Sciatic nerve (tissue), 2 donors: ENCODE data around the gene AFAP1. TPM values are rescaled to one million over a fixed set of nuclear protein-coding genes. Genes with fewer than 3 reads are reported as not detected.

Experiments
- ATAC-seq: fragments of 200-7000 bp; cut with Tn5 transposase; one replicate; pipeline ENCODE4 v1.9.1; 2020; ENCODE audit warnings: mild to moderate bottlenecking, moderate library complexity
- DNase-seq: peaks from one replicate; pipeline ENCODE4 v3.0.0-alpha.2; 2020; ENCODE audit warnings: low spot score
- intact Hi-C: fragments of 100-400 bp; cut with DNase I; formaldehyde crosslinking; loops from one replicate; pipeline ENCODE4 v1.14.2; 2022
- total RNA-seq: library from RNA; stranded (reverse); fragmentation: NEBNext Ultra II Directional; extraction: Animal tissue kit (Norgen Biotek cat#: 25700); gene quantifications from one replicate; pipeline ENCODE4 v1.2.1, GENCODE V29; 2021
- donor health status: DM: no; HTN: no; CAD: no.
- donor health status: DM: no; HTN: no; CAD: no.

The AFAP1 gene
- total RNA-seq, 1 donor from 2014 or later, result 64.5 TPM

DNA sequence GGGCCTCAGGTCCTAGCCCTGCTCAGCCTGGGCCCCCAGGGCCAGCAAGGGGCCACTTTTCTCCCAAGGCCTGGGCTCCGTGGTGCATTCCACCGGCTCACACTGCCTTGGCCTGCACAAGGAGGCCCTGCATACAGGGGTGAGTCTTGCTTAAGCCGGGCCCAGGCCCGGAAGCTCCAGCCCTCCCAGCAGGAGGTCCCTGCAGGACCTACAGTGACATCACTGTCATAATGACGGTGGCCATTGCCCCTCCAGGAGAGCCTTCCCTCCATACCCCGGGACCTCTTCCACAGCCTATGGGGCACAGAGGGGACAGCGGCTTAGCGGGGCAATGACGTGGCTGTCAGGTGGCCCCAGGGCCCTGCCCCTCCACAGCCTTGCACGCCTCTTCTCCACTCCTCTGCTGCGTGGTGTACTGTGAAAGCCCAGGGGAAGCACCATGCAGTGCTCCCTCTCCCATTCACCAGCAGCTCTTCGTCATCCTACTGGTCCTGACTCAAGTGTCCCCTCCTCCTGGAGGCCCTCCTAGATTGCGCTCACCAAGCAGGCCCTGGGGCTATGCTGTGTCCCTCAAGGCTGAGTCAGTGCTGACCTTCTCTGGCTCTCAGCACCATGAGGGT lies 32.3 kb upstream of the AFAP1 start:
- DNase-seq, result no peak
- intact Hi-C loops, result no loop called here
- ATAC-seq, result no peak

DNA sequence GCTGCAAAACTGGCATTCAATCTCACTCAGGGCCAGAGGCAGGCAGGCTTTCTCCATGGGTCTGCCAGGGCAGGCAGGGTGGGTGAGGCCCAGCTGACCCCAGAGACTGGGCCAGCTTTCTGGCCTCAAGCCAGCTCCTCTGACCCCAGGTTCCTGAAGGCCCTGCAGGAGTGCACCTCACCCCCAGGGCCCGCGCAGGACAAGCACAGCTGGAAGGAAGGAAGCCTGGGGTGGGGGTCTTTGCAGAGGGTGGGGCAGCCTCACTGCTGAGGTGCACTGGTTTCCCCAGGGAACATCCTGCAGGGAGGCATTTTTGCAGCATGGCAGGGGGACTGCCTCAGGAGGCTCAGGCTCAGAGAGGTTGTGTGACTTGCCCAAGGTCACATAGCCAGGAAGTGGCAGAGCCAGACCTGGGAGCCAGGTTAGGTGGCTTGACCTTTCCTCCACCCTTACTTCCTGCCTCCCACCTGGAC lies 31.5 kb upstream of the AFAP1 start:
- ATAC-seq (no peak), DNase-seq (no peak)
- intact Hi-C loops, result no loop called here

DNA sequence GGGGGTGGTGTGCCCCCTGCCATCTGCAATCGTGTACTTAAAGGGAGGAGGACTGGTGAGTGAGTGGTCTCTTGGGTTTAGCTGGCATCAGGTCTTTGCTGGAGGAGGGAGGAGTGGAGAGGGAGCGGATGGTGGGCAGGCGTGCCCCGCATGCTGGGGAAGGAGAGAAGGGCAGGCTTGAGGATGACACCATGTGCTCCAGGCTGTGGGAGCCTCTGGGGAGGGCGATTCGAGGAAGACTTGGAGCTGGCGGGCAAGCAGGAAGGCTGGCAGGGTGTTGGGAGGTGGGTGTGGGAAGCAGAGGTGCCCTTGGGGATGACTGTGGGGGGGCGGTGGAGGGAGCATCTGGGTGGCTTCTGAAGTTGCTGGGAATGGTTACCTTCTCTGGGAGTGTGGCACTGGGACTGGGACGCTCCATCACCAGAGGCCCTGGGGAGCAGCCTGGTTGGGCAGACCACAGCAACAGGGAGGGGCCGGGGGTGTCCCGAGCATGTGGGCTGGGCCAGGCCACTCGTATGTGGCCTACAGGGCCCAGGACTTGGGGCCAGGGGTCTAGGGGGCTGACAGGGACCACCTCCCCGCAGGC lies 30.8 kb upstream of the AFAP1 start:
- no peak for ATAC-seq
- no peak for DNase-seq
- intact Hi-C loops, result no loop called here

DNA sequence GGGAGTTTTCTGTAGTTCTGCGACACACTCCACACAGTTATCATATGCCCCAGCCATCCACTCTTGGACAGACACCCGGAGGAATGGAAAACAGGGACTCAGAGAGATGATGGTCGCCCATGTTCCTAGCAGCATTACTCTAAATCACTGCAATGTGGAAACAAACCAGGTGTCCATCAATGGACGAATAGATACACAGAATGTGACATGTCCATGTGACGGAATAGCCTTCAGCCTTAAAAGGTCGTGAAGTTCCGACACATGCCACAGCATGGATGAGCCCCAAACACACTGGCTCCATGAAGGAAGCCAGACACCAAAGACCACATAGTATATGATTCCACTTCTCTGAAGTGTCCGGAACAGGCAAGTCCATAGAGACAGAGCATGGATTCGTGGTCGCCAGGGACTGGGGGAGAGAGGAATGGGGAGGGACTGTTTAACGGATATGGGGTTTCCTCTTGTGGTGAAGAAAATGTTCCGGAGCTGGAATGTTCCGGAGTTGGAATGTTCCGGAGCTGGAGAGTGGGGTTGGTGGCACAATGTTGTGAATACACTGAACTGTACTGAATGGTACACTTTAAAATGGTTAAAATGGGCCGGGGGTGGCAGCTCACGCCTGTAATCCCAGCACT lies 28.7 kb upstream of the AFAP1 start:
- DNase-seq (no peak), ATAC-seq (no peak)
- intact Hi-C loops, result no loop called here

DNA sequence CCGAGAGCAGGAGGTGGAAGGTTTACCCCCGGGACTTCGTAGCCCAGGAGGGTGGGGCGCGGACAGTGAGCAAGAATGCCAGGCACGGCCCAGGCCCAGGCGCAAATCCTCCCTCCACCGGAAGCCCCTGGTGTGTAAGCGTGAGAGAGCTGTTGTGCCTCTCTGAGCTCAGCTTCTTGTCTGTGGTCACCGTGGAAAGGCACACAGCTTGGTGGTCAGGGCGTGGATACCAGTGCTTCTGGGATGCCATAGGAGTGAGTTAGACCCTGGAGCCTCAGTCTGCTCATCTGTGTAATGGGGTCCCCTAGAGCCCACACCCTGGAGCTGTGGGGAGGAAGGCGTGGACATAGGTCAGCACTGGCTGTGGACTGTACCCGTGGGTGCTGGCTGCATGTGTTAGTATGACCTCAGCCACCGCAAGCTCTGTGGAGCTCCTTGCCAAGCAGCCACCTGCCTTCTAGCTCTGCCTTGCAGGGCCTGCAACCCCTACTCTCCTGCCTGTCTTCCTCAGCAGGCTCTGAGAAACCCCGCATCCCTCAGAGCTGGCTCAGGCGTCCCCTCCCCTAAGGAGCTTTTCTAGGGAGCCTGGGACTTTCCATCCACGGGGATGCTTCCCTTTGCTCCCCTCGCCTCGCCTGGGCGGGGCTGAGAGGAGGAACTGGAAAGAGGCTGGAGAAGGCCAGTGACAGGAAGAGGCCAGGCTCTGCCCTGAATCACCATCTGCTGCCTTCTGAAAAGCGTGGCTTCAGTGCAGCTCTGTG lies 28.0 kb upstream of the AFAP1 start:
- intact Hi-C loops, result no loop called here
- ATAC-seq, result no peak
- no peak for DNase-seq

DNA sequence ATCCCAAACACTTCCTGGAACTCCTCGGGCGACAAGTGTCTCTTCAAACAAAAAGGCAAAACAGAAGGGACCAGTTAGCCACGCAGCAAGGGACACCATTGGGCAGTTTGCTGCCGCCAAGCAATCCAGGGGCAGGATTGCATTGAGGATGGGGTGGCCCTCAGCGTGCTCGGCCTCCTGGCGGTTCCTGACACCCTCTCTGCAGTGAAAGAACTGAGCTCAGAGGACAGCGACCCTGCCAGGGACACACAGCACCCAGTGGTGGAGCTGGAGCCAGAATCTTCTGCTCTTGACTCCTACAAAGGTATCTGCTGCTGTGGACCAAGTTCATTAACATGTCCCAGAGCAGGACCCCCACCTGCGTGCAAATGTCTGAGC lies 27.4 kb upstream of the AFAP1 start:
- no peak for DNase-seq
- intact Hi-C loops, result no loop called here
- no peak for ATAC-seq

DNA sequence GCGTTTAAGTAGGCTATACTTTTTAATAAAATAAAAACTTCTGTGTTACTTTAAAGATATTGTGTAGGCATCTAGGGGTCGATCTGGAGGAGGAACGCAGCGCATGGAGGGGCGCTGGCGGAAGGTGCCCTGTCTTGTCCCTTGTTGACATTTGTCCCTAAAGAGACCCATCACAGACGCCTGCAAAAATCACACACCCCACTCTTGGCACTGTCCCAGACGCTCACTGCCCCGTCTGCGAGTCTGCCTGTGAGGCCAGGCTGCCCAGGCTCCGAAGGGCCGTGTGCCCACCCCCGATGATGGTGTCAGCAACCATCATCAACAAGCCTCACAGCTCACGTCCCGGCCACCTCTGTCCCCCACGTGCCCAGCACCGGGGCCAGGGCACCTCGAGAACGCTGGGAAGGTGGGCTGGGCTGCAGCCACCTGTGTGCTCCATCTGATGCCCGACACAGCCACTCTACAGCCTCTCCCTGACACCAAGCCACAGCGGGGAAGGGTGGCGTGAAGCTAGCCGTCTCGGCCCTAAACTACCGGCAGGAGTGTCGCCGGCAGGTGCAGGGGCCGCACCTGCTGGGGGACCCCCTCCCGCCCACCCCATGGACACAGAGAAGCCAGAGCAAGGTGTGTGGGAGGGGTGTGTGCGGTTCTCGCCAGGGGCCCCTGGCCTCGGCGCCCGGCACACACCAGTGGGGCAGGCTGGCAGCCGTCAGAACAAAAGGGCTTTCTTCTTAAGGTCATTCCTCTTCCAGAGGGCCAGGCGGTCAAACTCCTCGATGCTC lies 26.8 kb upstream of the AFAP1 start:
- intact Hi-C loops, result no loop called here
- no peak for DNase-seq
- no peak for ATAC-seq

DNA sequence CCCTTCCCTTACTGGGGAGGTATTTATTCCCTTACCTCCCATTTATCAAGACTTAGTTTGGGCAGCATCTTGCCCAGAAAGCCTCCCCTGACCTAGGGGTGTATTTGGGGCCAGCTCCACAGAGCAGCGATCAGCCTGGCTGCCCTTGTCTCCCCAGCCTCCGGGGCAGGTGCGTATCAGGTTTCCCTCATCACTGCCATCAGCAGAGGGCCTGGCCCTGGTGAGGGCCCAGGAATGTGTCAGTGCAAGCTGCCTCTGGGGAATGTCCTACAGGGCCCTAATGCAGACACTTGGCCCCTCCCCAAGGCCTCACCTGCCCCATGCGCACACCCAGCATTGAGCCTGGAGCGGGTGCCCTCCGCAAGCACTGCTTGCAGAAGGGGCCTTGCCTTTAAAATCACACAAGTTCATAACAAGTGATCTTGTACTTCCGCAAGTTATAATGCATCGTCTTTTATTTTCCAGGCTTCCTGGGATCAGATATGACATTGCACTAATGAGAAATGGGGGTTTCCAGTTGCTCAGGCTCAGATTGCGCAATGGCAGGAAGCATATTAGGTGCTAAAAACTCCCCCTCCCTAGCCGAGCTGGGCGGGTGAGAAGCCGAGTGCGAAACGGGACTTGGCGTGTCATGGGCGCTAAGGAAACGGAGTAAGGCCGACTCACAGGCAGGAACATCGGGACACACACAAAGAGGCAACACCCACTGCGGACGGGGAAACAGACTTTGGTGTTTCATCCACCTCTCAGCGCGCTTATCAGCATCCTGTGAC lies 25.4 kb upstream of the AFAP1 start:
- peak; percentile 41 for ATAC-seq
- intact Hi-C loops, result no loop called here
- no peak for DNase-seq

DNA sequence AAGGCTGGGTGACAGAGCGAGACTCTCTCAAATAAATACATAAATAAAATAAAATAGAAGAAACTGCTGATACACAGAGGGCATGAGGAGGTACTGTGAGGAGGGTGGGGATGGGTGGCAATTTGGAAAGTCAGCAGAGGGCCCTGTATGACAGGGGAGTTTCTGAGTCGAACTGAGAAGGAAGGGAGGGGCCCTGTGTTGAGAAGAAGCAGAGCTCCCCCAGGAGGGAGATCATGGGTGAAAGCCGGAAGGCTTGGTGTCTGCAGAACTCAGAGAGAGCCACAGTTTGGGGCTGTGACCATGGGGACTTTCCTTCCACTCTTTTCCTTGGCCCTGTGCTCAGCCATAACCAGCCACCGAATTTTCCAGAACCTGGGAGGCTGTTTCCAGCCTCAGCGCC lies 24.8 kb upstream of the AFAP1 start:
- no peak for DNase-seq
- intact Hi-C loops, result no loop called here
- no peak for ATAC-seq

DNA sequence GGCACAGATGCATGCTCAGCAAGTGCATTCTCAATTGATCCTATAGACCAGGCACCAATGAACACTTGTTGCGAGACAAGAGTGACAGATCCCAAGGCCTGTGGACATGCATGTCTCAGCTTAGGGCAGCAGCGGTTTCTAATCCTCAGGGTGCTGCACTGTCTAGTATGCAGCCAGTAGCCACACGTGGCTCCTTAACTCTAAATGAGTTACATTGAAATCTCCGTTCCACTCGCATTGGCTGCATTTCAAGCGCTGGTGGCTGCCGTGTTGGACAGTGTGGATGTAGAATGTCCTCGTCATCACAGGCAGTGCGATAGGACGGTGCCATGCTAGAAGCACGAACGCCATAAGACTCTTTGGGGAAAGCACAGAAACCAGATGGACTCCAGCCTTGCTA lies 24.0 kb upstream of the AFAP1 start:
- no peak for ATAC-seq
- DNase-seq, result no peak
- intact Hi-C loops, result no loop called here

DNA sequence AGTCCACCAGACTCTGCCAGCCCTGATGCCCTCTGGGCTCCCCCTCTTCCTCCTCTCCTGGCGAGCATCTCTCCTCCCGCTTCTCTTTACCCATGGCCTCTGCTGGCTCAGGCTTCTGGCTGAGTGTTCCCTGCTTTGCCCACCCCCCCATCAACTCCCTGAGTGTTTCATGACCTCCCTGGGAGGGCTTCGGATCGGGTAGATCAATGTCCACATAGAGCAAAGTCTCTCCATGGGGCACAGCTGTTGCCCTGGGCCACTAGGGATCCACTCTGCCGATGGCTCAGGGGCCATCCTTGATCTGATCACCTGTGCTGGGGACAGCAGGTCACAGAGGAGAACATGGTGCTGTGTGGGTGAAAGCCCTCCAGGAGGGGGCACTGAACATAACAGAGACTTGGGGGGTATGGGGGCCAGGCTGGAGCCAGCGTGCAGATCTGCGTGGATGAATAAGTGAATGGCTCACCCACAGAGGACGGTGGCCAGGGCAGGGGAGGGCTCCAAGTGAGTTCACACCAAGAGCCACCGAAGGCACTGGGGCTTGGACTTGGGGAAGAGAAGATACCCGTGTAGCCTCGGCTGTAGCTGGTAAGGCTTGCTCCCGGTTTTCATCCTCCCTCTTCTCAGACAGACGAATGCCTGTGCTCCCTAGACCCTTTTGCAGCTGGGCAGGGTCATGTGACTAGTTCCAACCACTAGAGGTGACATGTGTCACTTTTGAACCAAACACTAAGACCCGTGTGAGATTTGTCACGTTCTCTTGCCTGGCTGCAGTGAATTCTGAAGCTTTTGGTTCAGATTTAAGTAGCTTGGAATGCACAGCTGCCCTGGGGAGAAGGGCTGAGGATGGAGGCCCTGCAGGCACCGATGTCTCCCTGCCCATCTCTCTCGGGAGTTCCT lies 23.2 kb upstream of the AFAP1 start:
- ATAC-seq (no peak), DNase-seq (no peak)
- intact Hi-C loops, result no loop called here

DNA sequence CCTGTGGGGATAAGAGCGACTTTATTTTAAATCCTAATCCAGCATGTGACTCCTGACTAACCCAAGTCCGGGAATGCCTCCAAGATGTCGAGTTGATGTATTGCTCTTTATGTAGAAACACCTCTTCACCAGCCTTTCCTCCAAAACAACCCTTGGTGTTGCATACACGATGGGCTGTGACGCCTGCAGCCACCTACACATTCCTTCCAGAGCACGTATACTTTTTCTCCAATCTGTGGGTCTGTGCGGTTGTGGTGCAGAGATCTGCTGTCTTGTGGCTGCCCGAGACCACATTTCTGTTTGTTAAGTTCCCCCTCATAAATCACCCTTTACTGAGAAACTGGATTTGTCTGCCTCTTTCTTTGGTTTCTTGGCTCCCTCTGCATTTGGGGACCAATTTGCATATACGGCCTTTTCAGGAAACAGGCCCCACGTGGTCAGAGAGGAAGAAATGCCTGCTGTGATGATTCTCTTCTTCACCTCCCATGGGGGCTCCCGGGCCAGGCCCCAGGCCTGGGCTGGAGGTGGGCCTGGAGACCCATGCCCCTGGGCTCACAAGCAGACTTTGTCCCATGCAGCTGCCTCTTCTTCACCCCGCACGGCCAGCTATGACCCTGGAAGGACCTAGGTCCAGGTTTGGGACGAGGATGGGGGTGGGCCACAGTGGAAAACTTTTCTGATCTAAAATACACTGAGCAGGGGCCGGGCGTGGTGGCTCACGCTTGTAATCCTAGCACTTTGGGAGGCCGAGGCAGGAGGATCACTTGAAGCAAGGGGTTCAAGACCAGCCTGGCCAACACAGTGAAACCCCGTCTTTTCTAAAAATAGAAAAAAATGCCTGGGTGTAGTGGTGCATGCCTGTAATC lies 21.4 kb upstream of the AFAP1 start:
- DNase-seq (no peak), ATAC-seq (no peak)
- intact Hi-C loops, result no loop called here

DNA sequence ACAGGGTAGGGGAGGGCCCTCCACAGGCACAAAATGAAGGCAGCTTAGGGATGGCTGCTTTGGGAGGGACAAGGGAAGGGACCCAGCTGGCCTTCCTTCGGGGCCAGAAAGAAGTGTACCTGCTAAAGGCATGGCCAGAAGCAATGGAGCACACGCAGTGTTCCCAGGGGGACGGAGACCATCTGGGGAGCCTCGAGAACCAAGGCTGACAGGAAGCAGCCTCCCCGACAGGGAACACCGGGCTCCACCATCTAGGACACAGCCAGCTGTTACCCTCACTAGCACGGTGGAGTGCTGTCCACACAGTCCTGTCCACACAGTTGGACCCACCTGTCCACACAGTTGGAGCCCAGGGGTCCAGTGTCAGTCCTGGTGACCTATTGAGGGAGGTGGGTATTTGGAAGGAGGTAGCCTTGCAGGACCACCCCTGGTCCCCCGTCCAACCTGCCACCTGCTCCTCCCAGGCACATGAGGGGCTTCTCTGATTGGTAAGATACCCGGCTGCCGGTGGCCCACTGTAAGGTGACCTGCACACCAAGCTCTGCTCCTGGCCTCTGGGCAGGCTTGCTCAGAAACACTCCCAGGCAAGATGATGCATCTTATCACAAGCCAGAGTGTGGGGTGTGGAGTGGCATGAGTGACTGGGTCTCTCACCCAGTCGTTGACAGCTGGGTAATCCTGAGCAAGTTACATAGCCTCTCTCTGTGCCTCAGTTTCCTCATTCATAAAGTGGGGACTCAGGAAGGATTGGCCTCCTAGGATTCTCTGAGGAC lies 20.5 kb upstream of the AFAP1 start:
- intact Hi-C loops, result no loop called here
- DNase-seq, result no peak
- ATAC-seq, result no peak

DNA sequence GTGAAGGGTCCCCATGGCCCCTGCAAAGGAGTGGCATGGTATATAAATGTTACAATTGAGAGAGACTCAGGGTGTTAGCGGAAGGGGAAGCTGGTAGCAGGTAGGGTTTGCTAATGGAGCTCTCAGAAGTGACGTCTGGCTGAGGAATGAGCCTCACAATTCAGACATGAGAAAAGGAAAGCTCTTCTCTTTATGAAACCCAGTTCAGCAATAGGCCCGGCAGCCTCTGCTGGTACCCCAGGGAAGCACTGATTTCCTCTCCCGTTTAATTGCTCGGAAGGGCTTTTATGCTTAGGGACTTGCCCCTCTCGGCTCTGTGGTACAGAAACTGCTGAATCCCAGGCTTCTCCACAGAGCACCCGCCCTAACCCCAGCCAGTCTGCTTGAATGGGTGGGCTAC lies 19.4 kb upstream of the AFAP1 start:
- intact Hi-C loops, result no loop called here
- no peak for DNase-seq
- ATAC-seq, result no peak

DNA sequence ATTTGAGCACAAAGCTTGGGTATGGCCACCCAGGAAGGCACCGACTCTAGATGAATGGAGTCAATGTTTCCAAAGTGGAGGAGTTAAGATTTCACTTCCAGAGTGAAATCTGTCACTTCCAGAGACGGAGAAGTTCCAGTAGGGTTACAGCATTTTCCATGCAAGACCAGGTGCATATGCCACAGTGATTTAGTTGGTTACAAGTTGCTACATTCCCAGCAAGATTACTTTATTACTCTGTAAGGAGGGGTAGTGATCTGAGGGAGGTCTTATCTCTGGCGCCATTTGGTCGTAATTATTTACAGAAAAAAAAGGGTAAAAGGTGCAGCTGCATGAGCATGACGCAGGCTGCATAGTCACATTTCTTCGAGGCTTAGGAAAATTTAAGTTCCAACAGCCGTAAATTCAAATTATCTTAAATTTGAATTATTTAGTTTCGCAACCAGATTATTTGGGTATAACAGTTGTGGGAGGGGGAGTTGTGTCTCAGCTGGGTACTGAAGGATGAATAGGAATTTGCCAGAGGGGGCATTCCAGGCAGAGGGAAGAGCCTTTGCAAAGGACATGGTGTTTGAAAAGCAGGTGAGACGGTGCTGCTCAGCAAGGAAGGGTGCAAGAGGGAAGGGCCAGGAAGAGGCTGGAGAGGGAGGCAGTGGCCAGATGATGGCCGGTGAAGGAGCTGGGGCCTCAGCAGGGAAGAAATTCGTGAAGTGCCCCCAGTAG lies 17.4 kb upstream of the AFAP1 start:
- ATAC-seq, result no peak
- intact Hi-C loops, result no loop called here
- DNase-seq, result no peak
